Ecto neural progenitor cell (in vitro differentiated cells): ENCODE results near the gene GGCX.
A peak's percentile ranks its signal among the peaks of the same experiment; 100 is the strongest.
"Not testable (repeated sequence)": the region's sequence is repeated elsewhere in the genome, so short reads cannot be mapped to it uniquely, and the experiment has no call there.

Experiments used
- DNase-seq: peaks from one replicate; pipeline ENCODE4 v3.0.0-alpha.2; 2018; ENCODE audit warnings: low spot score

The GGCX gene

DNA sequence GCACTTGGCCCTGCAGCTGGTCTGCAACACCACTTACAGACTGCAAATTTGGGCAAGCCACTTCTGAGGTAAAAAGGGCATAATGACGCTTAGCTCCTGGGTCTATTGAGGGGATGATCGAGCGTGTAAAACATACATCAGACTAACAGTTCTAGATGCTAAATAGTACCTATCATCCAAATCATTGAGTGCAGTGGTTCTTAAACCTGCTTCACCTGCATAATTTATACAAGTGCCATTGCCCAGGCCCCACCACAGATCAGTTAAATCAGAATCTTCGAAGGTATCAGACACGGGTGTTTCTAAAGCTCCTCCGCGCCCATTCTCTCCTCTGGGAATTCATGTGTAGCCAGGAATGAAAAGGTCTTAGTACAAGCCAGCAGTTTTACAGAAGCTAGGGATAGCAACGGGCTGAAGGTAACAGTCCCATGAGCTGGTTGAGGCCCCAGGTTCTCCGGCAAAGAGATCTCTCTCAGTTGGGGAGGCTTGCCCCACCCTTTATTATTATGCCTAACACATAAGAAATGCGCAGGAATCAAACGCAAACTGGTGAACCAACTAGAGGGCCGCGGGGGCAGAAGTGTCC, 33.5 kb upstream of the GGCX start:
- DNase-seq = no peak

DNA sequence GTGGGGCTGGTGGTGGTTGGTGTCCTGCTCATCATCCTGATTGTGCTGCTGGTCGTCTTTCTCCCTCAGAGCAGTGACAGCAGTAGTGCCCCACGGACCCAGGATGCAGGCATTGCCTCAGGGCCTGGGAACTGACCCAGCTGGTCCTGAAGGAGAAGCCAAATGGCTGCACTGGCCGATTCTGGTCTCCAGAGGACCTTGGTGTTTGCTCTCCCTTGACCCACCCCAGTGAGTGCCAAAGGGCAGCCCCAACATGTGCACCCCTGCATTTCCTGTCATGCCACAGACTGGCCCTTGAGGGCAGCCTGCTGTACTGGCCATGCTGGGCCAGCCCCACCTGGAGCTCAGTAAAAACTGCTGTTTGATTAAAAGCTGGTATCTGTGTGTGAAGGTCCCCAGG, 31.7 kb upstream of the GGCX start:
- no peak for DNase-seq

DNA sequence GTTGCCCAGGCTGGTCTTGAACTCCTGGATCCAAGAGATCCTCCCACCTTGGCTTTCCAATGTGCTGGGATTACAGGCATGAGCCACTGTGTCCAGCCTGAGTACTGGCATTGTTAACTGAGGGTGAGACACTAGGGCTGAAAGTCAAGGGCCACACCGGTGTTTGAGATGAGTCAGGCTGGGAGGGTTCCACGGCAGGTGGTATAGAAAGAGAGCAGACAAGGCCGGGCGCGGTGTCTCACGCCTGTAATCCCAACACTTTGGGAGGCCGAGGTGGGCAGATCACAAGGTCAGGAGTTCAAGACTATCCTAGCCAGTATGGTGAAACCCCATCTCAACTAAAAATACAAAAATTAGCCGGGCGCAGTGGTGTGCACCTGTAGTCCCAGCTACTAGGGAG, 31.0 kb upstream of the GGCX start:
- not testable (repeated sequence) for DNase-seq

GRCh38 chr2:85591563-85591962, 30.3 kb upstream of the GGCX start:
- DNase-seq = no peak

DNA sequence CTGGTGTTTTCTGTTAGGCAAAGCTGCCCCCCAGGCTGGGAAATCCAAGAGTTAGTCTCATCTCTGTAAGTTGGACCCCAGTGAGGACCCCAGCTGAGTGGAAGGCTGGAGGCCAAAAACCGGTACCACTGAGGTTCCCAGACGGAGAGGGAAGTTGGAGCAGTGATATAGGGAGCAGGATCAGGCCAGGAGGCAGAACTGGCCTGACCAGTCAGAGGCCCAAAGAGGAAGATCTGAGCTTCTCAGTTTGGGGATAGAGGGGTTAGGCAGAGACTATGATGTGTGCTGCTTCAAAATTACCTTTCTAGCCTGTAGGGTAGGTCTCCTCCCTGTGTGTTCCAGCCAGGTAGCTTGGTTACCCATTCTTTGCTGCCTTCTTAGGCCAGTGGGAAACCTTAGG, 29.7 kb upstream of the GGCX start:
- no peak for DNase-seq

DNA sequence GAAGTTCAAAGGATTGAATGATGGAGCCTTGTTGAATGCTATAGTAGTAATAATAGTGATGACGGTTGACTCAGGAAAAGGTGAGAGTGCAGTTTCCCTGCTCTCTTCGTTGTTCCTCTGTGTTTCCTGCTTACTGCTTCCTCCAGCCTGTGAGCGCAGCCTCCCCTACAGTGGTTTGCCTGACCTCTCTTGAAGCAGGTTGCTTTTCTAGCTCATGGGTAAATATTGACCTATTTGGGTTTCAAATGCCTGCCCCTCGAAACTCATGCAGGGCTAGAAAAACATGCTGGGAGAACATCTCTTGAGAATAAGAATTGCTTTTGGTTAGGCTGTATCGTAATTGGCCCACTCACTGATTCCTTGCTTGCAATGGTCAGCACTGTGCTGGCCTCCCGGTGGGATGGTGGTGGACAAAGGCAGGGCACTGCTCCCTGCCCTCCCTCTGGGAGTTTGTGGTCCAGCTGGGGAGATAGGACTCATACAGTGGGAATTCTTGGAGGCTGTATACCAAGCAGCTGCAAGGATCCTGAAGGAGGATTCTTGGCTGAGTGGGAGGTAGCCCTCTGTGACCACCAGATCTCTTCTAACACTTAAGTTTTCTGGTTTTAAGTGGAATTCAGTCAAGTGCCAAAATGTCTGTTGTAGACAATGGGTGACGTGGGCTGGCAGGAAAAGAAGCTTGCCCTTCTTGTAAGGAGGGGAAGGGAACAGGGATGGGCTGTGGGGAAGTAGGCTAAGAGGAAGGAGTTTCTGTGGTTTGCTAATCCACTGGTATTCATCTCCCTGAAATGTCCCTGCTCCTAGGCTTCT, 28.9 kb upstream of the GGCX start:
- no peak for DNase-seq

GRCh38 chr2:85589181-85589580, 27.9 kb upstream of the GGCX start:
- no peak for DNase-seq

DNA sequence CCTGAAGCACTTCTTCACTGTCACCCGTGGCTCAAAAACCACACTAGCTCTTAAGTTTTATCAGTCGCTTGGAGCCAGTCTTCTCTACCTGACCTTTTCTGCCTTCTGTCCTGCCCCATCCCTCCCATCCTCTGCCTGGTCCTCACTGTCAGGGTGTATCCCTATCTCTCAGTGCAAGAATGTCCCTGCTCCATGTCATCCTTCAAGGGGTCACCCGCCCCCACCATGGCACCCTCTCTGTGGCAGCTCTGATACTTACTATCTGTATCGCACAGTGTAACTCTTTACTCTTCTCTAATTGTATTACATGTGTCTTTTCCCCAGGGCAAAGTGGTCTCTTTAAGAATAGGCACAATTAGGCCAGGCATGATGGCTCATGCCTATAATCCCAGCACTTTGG, 27.4 kb upstream of the GGCX start:
- DNase-seq = no peak

GRCh38 chr2:85588236-85588635, 26.9 kb upstream of the GGCX start:
- DNase-seq = no peak

- DNase-seq = no peak
These were observed 24.4 kb upstream of the GGCX start for GRCh38 chr2:85585781-85586105.

- DNase-seq = no peak
These were observed 23.8 kb upstream of the GGCX start for GRCh38 chr2:85584857-85585780.

DNA sequence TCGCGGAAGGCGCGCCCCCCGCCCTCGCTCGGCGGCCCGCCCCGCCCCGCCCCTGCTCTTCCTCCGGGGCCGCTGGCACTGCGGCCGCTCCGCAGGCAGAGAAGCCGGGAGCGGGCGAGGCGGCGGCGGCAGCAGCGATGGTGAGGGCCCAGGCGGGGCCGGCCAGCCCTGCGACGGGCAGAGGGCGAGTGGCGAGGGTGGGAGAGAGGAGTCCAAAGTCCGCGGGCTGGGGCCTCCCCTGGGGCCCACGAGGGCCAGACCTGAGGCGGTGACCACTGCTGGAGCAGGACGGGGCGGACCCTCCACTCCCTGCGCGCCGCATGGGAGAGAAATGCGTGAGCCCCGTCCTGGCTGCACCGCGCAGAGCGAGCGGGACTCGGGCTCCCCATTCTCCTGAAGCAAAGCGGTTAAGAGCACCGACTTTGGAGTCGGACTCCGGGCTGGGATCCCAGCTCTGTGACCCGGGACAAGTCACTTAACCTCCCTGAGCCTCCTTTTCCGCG, 23.1 kb upstream of the GGCX start, which contains the start of gene VAMP5:
VAMP5 (plus strand) TSS at position 78 of the 503 bp plus-strand sequence; CDS start at position 138, 60 bp downstream.
- DNase-seq = no peak

DNA sequence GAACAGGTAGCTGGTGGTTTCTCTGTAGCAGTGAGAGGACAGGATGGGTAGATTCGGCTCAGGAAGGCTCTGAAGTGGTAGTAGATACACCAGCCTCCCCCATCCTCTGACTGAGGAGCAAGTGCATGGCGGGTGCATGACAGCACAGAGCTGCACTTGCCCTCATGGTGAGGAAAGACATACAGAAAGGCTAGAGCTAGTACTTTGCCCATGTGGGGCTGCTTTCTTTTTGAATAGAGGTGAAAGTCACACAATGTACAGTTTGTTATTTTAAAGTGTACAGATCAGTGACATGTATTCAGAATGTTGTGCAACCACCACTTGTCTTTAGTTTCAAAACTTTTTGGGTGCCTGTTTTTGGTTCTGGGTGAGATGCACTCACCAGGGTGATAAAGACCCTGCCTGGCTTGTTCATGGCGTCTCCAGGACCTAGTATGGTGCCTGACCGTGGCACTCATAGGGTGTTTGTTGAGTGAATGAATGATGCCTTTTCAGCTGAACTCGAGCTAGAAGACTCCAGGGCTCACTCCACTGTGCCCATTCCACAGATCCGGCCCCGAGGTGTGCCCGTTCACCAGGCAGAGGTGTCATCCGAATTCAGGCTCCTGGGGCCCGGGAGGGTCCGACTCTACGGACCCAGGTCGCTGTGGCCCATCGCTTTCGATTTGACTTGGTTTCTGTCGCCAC, 22.5 kb upstream of the GGCX start:
- DNase-seq = no peak

DNA sequence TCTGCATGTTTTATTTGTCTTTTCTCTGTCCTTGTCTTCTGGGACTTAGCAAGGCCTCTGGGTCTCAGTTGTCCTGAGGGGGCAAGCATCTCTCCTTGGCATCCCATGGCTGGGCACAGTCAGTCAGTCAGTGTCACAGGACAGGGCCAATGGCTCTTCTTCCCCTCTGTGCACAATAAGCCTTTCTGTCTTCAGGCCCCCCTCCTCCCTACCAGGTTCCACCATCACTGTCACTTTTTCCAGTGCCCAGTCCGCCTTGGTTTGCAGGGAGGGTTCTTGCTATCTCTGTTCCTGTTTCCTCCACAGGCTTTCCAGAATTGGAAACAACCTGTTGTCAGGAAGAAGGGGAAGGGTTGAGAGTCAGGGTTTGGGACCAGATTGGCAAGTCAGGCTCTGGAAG, 21.2 kb upstream of the GGCX start:
- no peak for DNase-seq

DNA sequence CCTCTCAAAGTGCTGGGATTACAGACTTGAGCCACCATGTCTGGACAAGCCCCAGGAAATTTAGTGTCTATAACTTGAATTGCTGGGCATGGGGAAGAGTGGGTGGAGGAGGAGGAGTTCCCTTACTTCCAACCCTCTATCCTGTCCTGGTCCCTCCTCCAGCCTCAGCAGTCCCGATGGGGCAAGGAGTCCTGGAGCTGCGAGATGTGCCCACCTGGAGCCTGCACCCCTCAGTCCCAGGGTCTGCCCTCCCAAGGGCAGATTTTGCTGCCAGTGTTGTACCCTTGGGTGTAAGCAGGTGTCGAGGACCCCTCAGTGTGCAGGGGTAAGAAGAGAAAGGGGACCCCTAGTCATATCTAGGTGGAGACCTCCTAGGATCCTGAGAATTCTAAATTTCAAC, 18.9 kb upstream of the GGCX start:
- DNase-seq = no peak

DNA sequence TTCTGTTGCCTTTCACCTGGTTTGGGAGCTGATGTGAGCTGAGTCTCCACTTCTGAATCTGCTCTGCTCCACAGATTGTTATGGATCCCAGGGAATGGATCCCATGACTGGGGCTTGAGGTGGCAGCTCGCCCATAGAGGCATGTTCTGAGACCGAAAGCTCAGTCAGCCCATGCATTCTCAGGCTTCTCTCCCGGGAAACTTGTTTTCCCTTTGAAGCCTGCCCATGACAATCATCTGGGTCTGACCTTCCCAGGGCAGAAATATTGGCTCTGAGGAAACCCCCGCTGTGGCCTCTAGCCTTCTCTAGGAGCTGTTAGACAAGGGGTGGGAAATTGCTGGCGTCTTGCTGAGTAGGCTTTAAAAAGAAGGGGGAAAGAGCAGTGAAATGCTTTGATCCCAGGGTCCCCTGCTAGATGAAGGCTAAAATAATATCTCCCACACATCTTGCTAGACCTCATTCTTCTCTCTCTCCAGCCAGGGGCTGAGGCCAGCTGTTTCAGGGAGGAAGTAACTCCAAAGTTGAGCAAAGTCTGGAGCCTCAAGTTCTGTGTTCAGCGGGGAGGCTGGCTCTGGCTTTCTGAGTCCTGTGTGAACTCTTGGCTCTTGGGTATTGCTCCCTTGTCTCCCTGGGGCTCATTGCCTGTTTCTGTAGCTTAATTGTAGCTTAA, 18.1 kb upstream of the GGCX start:
- DNase-seq = no peak

DNA sequence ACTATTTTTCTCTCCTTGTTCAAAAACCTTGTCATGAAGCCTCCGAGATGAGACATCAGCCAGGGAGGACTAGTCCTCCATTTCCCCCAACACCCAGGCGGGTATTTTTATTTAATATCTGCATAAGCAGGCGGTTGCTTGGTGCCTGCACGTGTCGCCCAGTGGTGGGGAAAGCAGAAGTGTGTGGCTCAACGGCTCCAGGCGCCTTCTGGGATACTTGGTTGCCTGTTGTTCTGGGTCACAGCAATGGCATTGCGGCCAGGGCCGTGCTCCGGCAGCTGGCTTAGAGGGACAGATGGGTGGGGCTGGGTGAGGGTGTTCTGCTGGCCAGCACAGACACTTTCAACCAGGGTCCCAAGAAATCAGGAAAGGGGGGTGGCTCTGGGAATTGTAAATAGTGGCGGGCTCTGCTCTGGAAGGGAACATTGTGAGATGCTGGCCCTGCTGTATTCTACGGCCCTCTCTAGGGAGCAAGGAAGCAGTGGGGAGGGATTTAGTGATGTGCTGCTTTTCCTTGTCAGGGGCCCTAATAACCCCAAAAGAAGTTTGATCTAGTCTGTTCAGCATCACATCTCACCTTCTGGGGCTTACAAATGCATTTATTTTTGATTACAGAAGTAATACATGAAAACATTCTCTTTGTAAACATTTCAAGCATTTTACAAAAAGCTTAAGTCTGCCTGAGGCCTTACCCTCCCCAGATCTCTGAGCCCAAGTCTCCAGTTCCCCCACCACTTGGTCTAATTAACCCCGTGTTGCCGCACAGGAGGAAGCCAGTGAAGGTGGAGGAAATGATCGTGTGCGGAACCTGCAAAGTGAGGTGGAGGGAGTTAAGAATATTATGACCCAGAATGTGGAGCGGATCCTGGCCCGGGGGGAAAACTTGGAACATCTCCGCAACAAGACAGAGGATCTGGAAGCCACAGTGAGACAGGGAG, 17.2 kb upstream of the GGCX start:
- peak; percentile 60 for DNase-seq

- no peak for DNase-seq
These were observed 16.3 kb upstream of the GGCX start, which contains the start of gene VAMP8 for GRCh38 chr2:85577386-85578242. Gene VAMP8 (plus strand): TSS chr2:85577586. CDS start chr2:85577647, 61 bp downstream.

DNA sequence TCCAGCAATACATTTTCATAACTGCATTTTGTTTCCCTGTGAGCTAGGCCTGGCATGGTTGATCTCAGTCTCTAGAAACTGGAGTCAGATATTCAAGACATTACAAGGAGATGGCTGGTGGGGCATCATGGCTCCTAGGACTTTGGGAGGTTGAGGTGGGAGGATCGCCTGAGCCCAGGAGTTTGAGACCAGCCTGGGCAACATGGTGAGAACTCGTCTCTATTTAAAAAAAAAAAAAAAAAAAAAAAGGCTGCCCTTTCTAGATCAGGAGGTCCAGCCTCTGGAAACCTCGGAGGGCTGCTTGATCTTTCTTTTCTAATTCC, 15.7 kb upstream of the GGCX start:
- DNase-seq = no peak
